GM18499 (cell line): ENCODE data around the gene EHD3.

Experiments
- ATAC-seq: cut with Tn5 transposase; IDR thresholded peaks from one replicate; pipeline ENCODE4 v1.9.1; 2021; ENCODE audit warnings: moderate number of reproducible peaks; ENCODE audit not compliant: insufficient read depth, unreplicated experiment

The EHD3 gene

GRCh38 chr2:31233741-31234682 is at the start of gene EHD3:
TSS of gene EHD3 (plus strand) at chr2:31234152. CDS start at chr2:31234622, 470 bp downstream.
- ATAC-seq, result no peak

DNA sequence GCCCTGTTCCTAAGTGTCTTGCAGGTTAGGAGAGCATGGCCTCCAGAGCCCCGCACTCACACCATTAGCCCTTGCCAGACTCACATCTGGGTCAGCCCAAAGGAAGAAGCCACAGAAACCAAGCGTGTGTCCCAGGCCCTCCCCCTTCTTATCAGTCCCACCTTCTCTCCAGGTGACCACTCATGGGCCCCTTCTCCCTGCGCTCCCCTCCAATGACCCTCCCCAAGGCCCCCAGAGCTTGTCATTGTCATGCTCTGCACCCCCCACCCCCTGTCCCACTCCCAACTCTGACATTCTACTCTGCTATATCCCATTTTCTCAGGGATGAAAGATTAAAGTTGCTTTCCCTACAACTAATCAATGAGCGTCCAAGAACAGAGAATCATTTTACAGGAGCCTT is 46.8 kb upstream of the EHD3 start:
- no peak for ATAC-seq

DNA sequence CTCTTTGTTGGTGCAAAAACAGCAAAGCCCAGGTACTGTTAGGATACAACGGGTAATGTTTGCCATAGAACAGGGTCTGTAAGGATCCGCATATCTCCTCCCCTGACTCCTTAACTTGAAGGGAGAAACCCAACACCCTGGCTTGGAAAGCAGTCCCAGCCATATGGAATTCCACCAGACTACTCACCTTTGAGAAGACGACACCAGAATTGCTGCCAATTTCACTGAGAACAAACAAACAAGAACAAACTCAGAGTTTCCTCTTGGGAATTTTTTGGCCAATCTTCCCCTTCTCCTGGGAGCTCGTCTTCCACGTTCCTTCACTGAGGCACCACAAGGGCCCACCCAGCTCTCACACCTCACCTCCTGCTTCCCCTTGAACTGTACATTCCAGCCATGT is 45.8 kb upstream of the EHD3 start:
- ATAC-seq, result no peak

DNA sequence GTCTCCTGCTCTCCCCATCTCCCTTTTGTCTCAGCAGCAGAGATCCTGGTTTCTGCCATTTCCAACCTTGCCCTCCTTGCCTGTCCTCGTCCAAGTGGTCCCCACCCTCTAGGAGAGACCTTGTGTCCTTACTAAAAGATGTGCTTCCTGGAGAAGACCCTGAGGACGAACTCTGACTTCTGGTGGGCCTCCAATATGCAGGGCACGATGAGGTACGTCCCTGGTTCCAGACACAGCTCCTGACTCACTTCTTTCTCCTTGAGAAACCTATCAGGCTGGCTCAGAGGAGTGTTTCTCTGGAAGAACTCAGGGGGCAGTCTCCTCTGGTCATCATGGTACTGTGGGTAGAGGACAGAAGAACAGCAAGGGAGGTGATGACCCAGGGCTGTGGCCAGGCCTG is 44.8 kb upstream of the EHD3 start:
- no peak for ATAC-seq

DNA sequence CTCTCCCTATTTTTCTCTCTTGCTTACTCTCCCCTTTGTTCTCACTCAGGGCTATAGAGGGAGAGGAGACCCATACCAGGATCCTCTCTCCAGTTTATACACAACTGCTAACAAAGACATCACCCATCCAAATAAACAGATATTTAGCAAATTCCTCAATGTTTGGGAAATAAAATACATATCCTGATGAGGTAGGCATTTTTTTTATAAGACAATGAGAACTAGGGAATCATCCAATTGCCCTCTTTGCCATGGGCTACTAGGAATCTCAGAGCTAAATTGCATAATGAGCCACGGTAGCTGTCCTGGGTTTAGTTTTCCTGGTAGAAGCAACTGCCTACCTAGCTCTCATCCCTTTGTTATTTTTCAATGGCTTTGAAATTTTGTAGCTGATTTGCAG is 43.8 kb upstream of the EHD3 start:
- ATAC-seq, result no peak

DNA sequence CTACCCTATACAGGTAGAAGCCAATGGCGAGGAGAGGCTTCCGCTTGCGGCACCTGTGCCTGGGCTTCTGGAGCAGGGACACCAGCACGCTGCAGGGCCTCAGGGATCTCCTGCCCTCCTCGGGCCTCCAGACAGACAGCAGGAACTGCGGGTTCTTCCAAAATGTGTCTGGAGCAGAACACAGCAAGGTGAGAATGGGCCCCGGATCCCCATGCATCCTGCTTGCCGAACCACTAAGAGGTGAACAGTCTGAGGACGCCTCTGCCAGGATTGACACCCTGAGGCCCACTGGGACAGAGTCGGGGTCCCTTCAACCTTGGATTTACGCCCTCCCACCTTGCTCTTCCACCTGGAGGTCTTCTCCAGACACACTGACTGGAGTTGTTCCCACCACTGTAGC is 42.0 kb upstream of the EHD3 start:
- no peak for ATAC-seq

DNA sequence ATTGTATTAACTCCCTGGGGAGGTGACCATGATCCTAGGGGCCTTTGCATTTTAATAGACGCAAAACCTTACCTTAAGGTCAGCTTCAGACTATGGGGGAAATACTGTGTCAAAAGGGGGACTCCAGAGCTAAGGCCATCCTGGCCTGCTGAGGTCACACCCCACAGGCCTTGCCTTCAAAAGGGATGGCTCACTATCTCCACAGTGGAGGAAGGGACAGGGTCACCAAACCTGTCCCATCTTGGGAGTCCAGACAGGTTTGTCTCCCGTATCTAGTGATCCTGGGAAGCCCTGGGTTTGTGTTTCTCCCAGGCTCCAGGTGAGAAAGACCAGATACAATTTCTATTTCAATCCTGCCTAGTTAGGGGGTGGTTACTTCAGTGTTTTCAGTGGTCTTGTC is 41.6 kb upstream of the EHD3 start:
- no peak for ATAC-seq

GRCh38 chr2:31192851-31193392 is 41.0 kb upstream of the EHD3 start:
- no peak for ATAC-seq

DNA sequence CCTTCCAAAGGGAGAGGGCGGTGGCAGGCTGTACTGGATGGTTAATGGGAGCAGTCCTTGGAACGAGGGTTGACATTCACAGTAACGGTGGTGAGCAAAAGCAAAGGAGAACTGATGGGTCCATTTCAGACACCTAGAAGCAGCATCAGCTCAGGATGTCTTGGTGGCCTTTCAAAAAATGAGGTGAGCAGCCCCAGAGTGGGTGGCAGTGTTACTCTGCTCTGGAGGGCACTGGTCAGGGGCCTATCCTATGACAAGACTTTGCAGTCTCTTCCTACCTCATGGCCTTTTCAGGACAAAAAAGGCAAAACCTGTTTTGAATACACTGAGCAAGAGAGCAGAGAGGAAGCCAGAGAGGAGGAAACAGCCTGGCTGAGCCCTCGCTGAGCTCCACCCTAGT is 40.1 kb upstream of the EHD3 start:
- ATAC-seq, result no peak

DNA sequence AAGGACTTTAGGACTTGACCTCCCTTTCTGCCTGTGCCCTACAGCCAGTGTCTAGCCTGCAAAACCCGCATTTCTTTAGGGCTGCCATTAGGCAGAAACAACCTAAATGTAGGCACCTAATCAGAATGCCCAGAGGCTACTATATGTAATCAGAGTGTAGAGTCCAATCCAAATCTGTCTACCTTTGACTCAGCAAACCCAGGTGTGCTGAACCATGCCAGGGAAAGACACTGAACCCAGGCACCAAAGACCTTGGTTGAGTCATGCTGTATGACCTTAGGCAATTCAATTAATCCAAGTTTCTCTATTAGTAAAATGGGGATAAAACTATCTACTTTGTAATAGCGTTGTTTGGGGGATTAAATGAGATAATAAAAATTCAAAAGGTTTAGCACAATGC is 37.3 kb upstream of the EHD3 start:
- ATAC-seq, result no peak

DNA sequence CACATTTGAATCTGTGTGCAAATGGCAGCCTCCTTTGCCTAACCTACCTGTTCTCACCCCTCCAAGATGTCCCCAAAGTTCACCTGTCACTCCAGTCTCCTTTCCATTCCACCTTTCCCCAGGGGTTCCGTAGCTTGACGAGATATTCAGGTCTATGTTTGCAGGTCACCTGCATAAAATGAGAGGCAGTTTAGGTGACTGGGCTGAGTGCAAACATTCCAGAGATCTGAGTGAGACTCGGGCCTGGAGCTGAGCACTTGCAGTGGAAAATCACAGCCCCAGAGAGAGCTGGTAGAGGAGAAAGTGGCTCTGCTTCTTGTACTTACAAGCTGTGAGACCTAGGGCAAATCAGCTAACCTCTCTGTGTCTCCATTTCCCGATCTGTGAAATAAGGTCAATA is 36.8 kb upstream of the EHD3 start:
- ATAC-seq, result no peak

DNA sequence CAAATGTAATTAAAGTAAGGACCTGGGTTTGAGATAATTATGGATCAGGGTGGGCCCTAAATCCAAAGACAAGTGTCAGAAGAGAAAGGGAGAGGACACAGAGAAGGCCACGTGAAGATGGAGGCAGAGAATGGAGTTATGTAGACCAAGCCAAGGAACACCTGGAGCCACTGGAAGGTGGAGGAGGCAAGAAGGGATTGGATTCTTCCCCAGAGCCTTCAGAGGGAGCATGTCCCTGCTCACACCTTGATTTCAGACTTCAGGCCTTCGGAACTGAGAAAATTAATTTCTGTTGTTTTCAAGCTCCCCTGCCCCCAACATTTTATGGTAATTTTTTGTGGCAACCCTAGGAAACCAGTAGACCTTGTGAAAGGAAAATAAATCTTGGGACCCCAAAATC is 36.3 kb upstream of the EHD3 start:
- ATAC-seq, result no peak

GRCh38 chr2:31199206-31199605 is 34.7 kb upstream of the EHD3 start:
- ATAC-seq, result no peak

DNA sequence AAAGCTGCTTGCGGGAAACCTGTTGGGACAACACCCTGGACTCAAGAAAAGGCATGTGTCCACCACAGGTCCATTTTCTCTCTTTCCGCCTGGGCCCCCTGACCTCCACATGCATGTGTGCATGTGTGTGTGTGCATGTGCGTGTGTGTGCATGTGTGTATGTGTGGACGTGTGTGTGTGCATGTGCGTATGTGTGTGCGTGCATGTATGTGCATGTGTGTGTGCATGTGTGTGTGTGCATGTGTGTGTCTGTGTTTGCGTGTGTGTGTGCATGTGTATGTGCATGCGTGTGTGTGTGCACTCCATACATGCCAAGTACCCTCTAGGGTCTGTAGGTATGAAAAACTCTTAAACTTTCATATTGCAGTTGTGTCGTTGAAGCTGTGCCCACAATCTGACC is 33.0 kb upstream of the EHD3 start:
- ATAC-seq, result no peak

DNA sequence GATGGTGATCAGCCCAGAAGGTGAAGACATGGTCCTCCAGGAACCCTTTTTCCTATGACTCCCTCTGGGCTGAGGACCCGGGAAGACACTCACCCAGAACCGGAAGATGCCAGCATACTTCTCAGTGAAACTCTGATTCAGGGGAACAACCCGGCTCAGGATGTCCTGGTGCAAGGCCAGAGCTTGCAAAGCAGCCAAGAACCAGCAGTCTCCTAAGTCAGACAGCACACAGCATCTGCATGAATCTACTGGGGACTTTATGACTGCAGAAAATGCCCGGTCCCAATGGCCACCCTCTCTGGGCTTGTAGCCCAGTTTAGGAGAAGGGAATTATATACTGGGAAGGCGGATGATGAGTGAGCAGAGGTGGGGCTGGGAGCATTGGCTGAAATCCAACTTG is 31.9 kb upstream of the EHD3 start:
- no peak for ATAC-seq

- no peak for ATAC-seq
These were observed 31.1 kb upstream of the EHD3 start for GRCh38 chr2:31202833-31203232.

GRCh38 chr2:31203916-31204315 is 30.0 kb upstream of the EHD3 start:
- no peak for ATAC-seq

DNA sequence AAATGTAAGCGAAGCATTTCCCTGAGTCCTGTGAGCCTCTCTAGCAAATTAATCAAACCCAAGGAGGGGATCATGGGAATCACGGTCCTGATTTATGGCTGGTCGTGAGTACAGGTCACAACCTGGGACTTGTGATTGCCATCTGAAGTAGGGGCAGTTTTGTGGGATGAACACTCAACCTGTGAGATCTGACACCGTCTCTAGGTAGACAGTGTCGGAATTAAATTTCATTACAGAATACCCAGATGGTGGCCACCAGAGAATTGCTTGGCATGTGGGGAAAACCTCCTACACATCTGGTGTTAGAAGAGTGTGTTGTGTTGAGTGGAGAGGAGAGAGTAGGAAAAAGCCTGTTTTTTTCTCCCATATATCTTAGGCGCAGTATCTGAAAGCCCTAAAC is 29.2 kb upstream of the EHD3 start:
- ATAC-seq, result no peak

DNA sequence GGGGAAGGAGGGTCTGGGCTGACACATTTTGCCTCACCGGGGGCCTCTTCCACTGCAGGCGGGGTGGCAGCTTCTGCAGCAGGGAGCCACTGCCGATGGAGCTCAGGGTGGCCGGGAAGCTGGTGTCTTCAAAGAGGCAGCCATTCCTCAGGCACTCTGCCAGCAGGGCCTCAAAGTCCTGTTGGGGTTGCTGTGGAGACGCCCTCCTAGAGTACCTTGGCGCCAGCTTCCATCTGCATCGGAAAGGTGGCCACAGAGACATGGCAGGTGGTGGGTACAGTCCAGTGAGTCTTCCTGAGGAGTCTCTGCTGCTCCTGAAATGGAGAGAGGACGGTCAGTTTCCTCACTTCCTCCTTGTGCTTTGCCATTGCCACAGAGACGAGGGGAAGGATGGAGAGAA is 28.8 kb upstream of the EHD3 start:
- ATAC-seq, result no peak

DNA sequence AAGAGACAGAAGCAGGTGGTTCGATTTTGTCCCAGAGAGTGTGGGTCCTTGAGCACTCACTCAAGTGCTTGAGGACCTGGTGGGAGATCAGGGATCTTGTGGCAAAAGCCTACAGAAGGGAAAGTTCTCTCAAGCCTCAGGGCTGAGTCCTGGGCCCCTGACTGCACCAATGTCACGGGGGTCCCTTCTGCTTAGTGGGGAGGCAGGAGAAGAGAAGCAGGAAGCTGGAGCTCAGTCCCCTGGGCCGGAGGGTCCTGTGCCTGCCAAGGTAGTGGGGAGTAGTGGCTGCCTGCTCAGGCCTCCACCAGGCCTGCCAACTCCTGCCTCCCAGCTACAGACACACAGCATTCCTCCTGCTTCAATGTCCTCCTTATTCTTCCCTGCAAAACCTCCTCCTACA is 28.3 kb upstream of the EHD3 start:
- ATAC-seq, result no peak

DNA sequence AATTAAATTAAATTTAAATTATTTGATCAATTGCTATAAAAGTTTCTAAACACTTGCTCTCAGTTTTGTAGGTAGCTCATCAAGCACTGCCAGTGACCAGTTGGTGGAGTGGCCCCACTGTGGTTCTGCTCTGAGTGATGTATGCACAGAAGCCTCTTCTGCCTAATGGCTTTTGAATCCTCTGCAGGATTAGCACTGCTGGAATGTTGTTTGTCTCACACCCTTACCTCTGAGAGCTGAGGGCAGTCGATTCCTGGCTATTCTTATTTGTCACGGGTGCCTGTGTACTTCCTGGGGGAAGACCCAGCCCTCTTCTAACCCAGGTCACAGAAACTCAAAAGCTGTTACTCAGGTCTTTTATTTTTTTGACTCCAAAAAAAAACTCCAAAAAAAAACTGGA is 26.2 kb upstream of the EHD3 start:
- ATAC-seq, result no peak

- no peak for ATAC-seq
These were observed 25.7 kb upstream of the EHD3 start for GRCh38 chr2:31208240-31208639.
